ENCODE results near the gene NKTR. TPM values are rescaled to one million over a fixed set of nuclear protein-coding genes. Genes with fewer than 3 reads are reported as not detected.

Gene NKTR
- polyA plus RNA-seq, 1 experiment: 19.0 TPM

DNA sequence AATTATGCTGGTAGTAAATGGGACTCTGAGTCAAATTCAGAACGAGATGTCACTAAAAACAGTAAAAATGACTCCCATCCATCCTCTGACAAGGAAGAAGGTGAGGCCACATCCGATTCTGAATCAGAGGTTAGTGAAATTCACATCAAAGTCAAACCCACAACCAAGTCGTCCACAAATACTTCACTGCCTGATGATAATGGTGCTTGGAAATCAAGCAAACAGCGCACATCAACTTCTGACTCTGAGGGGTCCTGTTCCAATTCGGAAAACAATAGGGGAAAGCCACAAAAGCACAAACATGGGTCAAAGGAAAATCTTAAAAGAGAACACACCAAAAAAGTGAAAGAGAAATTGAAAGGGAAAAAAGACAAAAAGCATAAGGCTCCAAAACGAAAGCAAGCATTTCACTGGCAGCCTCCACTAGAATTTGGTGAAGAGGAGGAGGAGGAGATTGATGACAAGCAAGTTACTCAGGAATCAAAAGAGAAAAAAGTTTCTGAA lies 37.9 kb downstream of the NKTR start:
- no peaks in the 10 kb centered on the region for H3K27me3 ChIP-seq (ENCODE audit: control insufficient read depth, insufficient read depth, low read length)
- TF ChIP-seq, protein P1, sequence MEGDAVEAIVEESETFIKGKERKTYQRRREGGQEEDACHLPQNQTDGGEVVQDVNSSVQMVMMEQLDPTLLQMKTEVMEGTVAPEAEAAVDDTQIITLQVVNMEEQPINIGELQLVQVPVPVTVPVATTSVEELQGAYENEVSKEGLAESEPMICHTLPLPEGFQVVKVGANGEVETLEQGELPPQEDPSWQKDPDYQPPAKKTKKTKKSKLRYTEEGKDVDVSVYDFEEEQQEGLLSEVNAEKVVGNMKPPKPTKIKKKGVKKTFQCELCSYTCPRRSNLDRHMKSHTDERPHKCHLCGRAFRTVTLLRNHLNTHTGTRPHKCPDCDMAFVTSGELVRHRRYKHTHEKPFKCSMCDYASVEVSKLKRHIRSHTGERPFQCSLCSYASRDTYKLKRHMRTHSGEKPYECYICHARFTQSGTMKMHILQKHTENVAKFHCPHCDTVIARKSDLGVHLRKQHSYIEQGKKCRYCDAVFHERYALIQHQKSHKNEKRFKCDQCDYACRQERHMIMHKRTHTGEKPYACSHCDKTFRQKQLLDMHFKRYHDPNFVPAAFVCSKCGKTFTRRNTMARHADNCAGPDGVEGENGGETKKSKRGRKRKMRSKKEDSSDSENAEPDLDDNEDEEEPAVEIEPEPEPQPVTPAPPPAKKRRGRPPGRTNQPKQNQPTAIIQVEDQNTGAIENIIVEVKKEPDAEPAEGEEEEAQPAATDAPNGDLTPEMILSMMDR (IDR thresholded peaks at IDR 0.05; ENCODE audit: insufficient read depth, low read depth, low read length): no peak
- peaks cover 19% of the 10 kb centered on the region for H3K36me3 ChIP-seq (ENCODE audit: control insufficient read depth, insufficient read depth, low read length)
- POLR2A ChIA-PET: no interaction called here
- no peak overlapping the region for H3K4me3 ChIP-seq (ENCODE audit: low read depth, low read length)
- DNase-seq (ENCODE audit: low read depth): no peak
- CTCF ChIA-PET: no interaction called here

DNA sequence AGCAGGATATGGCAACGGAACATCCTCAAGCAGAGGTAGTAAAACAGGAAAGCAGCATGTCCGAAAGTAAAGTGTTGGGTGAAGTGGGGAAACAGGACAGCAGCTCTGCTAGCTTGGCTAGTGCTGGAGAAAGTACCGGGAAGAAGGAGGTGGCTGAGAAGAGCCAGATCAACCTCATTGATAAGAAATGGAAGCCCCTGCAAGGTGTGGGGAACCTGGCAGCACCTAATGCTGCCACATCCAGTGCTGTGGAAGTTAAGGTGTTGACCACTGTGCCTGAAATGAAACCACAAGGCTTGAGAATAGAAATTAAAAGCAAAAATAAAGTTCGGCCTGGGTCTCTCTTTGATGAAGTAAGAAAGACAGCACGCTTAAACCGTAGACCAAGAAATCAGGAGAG lies 38.7 kb downstream of the NKTR start:
- TF ChIP-seq, protein P1 (IDR thresholded peaks at IDR 0.05; ENCODE audit: insufficient read depth, low read depth, low read length): no peak
- no peak overlapping the region for H3K4me3 ChIP-seq (ENCODE audit: low read depth, low read length)
- peaks cover 21% of the 10 kb centered on the region for H3K36me3 ChIP-seq (ENCODE audit: control insufficient read depth, insufficient read depth, low read length)
- ChIA-PET CTCF (no interaction called here), POLR2A (no interaction called here)
- no peaks in the 10 kb centered on the region for H3K27me3 ChIP-seq (ENCODE audit: control insufficient read depth, insufficient read depth, low read length)
- no peak for DNase-seq (ENCODE audit: low read depth)

DNA sequence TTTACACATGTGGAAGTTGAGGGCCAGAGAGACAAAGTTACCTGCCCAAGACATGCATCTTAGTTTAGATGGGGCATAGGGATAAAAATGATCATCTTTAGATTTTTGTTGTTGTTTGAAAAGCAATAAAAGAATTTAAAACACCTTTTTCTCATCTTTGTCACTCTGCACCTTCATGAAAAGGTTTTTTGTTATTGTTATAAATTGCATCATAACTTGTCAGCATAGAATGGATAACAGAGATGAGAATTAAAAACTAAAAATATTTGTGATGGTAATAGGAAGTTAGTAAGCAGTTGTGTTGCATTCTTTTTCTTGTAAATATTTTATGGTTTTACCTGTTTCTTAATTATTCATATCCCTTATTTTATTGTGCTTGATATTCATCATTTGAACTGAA lies 39.6 kb downstream of the NKTR start:
- no peaks in the 10 kb centered on the region for H3K27me3 ChIP-seq (ENCODE audit: control insufficient read depth, insufficient read depth, low read length)
- peaks cover 25% of the 10 kb centered on the region for H3K36me3 ChIP-seq (ENCODE audit: control insufficient read depth, insufficient read depth, low read length)
- H3K4me3 ChIP-seq (ENCODE audit: low read depth, low read length): no peak overlapping the region
- DNase-seq (ENCODE audit: low read depth): no peak
- TF ChIP-seq, protein P1 (IDR thresholded peaks at IDR 0.05; ENCODE audit: insufficient read depth, low read depth, low read length): no peak
- ChIA-PET POLR2A (no interaction called here), CTCF (interaction anchor here (0.7 kb wide), 1 partner anchor 8 kb away, joined by 3 read pairs; no protein-coding TSS in a partner anchor)

DNA sequence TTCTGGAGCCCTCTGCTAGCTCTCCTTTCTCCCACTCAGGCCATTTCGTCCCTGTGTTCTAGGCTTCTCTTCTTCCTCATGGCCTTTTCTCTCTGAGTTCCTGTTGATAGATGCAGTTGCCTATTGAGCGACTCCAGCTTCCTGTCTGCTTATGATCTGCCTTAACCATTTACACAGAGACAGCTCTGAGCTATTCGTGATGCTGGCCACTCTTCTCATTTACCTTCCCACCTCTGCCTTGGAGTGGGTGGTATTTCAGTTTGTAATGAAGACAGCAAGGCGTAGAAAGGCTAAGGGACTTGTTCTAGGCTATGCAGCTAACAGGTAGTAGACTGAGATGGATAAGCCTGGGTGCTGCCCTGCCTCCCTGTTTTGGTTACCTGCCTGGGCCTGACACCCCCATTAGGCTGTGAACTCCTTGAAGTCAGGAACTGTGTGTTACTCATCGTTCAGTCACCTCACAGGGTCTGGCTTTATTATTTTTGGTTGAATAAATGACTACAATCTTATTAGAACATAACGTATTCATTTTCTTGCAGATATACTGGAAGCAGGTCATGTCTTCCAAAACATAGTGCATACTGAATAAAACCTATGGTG lies 40.4 kb downstream of the NKTR start:
- TF ChIP-seq, protein P1 (IDR thresholded peaks at IDR 0.05; ENCODE audit: insufficient read depth, low read depth, low read length): no peak
- DNase-seq (ENCODE audit: low read depth): no peak
- Histone ChIP-seq H3K27me3 (ENCODE audit: control insufficient read depth, insufficient read depth, low read length) (no peaks in the 10 kb centered on the region), H3K4me3 (ENCODE audit: low read depth, low read length) (no peak overlapping the region), H3K36me3 (ENCODE audit: control insufficient read depth, insufficient read depth, low read length) (peaks cover 27% of the 10 kb centered on the region)
- ChIA-PET POLR2A (no interaction called here), CTCF (interaction anchor here (1.0 kb wide), 1 partner anchor 12 kb away, joined by 4 read pairs; the partner anchor contains the start of gene ZBTB47)

DNA sequence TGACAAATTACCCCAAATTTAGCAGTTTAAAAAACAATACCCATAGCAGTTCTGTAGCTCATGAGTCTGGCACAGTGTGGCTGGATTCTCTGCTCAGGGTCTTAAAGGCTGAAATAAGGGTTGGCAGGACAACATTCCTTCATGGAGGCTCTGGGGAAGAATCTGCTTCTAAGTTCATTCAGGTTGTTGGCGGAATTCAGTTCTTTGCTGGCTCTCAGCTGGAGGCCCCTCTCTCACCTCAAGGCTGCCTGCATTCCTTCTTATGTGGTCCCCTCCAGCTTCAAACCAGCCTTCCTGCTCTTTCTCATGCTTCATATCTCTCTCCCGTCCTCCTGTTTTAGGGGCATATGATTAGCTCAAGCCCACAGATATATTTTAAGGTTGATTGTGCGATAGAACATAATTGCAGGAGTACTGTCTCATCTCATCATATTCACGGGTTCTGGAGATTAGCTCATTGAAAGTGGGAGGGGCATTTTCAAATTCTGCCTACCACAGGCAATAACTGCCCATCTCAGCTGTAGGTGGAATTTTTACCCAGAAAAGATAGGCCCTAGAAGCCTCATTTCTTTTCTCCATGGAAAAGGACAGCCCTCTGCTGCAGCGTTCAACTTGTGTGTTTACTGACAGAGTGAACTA lies 47.5 kb downstream of the NKTR start:
- POLR2A ChIA-PET: no interaction called here

More for the DNA sequence above, 47.5 kb downstream of the NKTR start:
- no peak for DNase-seq (ENCODE audit: low read depth)
- Histone ChIP-seq H3K27me3 (ENCODE audit: control insufficient read depth, insufficient read depth, low read length) (no peaks in the 10 kb centered on the region), H3K4me3 (ENCODE audit: low read depth, low read length) (no peak overlapping the region), H3K36me3 (ENCODE audit: control insufficient read depth, insufficient read depth, low read length) (peaks cover 16% of the 10 kb centered on the region)
- TF ChIP-seq, protein P1 (IDR thresholded peaks at IDR 0.05; ENCODE audit: insufficient read depth, low read depth, low read length): no peak
- CTCF ChIA-PET: interaction anchor here (0.8 to 1.9 kb wide), 5 partner anchors 8 to 109 kb away, joined by 3 to 8 read pairs (median 3); no protein-coding TSS in a partner anchor
